ENCODE data around the gene TWIST2.

TWIST2 gene

DNA sequence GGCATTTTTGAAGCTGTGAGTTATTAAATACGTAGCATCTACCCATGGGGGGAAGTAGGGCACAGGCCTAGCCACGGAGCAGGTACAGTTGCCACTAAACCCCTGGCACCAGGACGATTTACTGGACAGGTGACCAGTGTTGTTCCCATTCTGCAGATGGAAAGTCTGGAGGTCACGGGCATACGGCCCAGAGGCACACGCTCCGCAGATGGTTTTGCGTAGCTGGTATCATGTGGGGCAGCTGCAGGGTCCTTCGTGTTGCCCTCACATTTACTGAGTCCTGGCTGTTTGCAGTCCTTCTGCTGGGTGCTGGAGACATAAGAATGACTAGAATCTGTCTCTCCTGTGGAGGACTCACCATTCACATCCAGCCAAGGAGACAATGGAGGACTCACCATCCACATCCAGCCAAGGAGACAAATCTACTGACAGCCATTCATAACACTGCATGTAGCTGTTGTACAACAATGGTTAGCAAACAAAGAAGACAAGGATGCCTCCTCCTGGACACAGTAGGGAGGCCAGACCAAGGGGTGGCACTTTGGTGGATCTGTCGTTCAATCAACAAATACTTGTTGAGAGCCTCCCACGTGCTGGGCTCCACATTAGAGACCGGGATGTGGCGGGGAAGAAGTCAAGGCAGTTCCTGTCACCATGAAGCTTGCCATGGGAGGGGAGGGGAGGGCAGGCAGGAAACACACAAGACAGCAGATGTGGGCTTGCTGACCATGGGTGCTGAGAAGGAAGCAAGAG, 24.9 kb downstream of the TWIST2 start:
- no peaks in the 10 kb centered on the region for H3K27me3 ChIP-seq (ENCODE audit: control insufficient read depth, insufficient read depth, low read length, poor library complexity, severe bottlenecking)
- no peaks in the 10 kb centered on the region for H3K9me3 ChIP-seq (ENCODE audit: control insufficient read depth, low read length)
- no peak overlapping the region for H3K27ac ChIP-seq (ENCODE audit: insufficient read depth, low read depth, low read length, poor library complexity, severe bottlenecking)
- no peak overlapping the region for H3K4me3 ChIP-seq (ENCODE audit: insufficient read depth, low read depth, low read length)
- 87% methylated on average over 13 of the region's 13 CpGs for whole genome bisulfite sequencing, 2 experiments
- H3K4me1 ChIP-seq (ENCODE audit: control insufficient read depth, insufficient read depth, low read length) = no peaks in the 10 kb centered on the region
- H3K36me3 ChIP-seq (ENCODE audit: control insufficient read depth, insufficient read depth, low read length) = no peaks in the 10 kb centered on the region

DNA sequence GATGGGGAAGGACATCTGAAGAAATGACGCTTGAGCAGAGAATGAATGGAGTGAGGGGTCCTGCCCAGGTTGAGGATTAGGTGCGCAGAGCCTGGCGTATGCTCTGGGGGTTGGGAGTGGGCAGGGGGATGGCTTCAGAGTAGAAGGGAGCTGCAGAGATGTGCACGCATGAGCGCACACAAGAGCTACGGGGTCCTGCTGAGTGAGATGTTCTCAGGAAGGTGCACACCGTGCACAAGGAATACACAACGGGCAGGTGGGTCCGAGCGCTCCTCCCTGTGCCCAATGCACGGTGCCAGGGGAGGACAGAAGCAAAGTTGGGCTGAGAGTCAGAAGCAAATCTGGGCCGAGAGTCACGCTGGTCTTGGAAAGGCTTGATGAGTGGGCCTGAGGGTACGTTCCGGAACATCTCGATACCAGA, 25.5 kb downstream of the TWIST2 start:
- no peaks in the 10 kb centered on the region for H3K4me1 ChIP-seq (ENCODE audit: control insufficient read depth, insufficient read depth, low read length)
- H3K9me3 ChIP-seq (ENCODE audit: control insufficient read depth, low read length) = no peaks in the 10 kb centered on the region
- no peaks in the 10 kb centered on the region for H3K27me3 ChIP-seq (ENCODE audit: control insufficient read depth, insufficient read depth, low read length, poor library complexity, severe bottlenecking)
- H3K27ac ChIP-seq (ENCODE audit: insufficient read depth, low read depth, low read length, poor library complexity, severe bottlenecking) = no peak overlapping the region
- WGBS, 2 experiments = 95% methylated on average over 16 of the region's 16 CpGs
- no peak overlapping the region for H3K4me3 ChIP-seq (ENCODE audit: insufficient read depth, low read depth, low read length)
- H3K36me3 ChIP-seq (ENCODE audit: control insufficient read depth, insufficient read depth, low read length) = no peaks in the 10 kb centered on the region

DNA sequence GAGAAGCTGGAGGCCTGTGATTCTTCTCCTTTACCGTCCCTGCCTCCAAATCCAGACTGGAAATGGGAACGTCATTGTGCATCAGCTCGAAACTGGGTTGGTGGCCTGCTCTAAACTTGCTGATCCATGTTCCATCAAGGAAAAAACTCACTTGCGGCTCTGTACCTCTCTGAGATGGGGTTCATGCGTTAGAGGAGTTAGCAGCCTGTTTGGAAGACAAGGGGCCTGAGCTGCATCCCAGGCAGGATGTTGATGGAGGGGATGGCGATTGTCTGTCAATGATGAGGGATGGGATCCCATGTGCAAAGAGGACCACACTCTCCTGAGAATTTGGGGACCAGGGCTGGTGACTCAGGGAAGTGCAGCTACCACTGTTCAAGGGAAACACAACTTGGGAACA, 26.0 kb downstream of the TWIST2 start:
- WGBS, 2 experiments = 95% methylated on average over 6 of the region's 6 CpGs
- no peaks in the 10 kb centered on the region for H3K4me1 ChIP-seq (ENCODE audit: control insufficient read depth, insufficient read depth, low read length)

DNA sequence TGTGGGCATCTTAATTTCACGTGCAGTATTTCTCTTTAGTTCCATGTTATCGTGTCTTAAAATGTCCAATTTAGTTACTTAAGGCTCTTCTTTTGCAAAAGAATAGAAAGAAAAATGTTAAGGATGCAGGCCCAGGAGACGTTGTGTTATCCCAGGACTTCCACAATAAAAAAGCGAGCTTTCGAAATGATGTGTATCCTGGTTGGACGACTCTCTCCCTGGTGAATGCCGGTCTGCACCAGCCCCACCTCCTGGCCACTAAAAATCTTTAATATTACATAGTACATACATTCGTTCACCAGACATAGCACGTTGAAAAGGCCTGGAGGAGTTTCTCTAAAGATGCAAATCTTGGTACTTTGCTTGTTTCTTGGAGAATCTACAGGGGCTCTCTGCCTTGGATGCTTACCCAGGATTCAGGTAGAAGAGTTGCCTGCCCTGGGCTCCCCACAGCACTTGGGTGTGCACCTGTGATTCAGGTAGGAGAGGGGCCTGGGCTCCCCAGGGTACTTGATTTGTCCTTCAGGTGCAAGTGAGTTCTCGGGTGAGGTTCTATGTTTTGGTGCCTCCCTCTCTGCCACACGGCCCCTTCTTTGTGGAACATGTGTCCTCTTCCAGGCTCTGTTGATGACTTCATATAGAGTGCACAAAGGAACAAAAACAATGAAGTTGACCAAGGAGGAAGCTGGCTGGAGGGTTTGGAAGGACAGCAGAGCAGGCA, 26.6 kb downstream of the TWIST2 start:
- no peaks in the 10 kb centered on the region for H3K36me3 ChIP-seq (ENCODE audit: control insufficient read depth, insufficient read depth, low read length)
- no peaks in the 10 kb centered on the region for H3K9me3 ChIP-seq (ENCODE audit: control insufficient read depth, low read length)
- H3K27ac ChIP-seq (ENCODE audit: insufficient read depth, low read depth, low read length, poor library complexity, severe bottlenecking) = no peak overlapping the region
- H3K4me1 ChIP-seq (ENCODE audit: control insufficient read depth, insufficient read depth, low read length) = no peaks in the 10 kb centered on the region
- H3K27me3 ChIP-seq (ENCODE audit: control insufficient read depth, insufficient read depth, low read length, poor library complexity, severe bottlenecking) = no peaks in the 10 kb centered on the region
- 92 to 93% methylated on average over 11 of the region's 11 CpGs for WGBS, 2 experiments
- no peak overlapping the region for H3K4me3 ChIP-seq (ENCODE audit: insufficient read depth, low read depth, low read length)

More for the DNA sequence above, 26.0 kb downstream of the TWIST2 start:
- no peak overlapping the region for H3K27ac ChIP-seq (ENCODE audit: insufficient read depth, low read depth, low read length, poor library complexity, severe bottlenecking)
- no peaks in the 10 kb centered on the region for H3K9me3 ChIP-seq (ENCODE audit: control insufficient read depth, low read length)
- H3K27me3 ChIP-seq (ENCODE audit: control insufficient read depth, insufficient read depth, low read length, poor library complexity, severe bottlenecking) = no peaks in the 10 kb centered on the region
- H3K36me3 ChIP-seq (ENCODE audit: control insufficient read depth, insufficient read depth, low read length) = no peaks in the 10 kb centered on the region
- H3K4me3 ChIP-seq (ENCODE audit: insufficient read depth, low read depth, low read length) = no peak overlapping the region

DNA sequence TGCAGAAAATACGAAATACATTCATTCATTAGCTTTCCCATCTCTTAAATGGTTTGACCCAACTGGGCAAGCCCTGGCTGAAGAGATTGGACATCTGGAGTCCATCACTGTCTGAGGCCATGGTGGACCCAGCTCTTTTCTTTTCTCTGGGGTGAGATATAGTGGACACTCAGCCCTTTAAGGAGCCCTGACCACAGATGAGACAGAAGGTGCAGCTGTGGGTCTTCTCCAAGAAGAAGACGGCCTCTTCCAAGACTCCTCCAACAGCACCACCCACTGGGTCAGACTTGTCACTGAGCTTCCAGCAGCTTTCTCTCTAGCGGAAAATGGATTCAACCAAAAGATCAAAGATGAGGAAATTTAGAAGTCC, 27.2 kb downstream of the TWIST2 start:
- Histone ChIP-seq H3K36me3 (ENCODE audit: control insufficient read depth, insufficient read depth, low read length) (no peaks in the 10 kb centered on the region), H3K9me3 (ENCODE audit: control insufficient read depth, low read length) (no peaks in the 10 kb centered on the region), H3K4me3 (ENCODE audit: insufficient read depth, low read depth, low read length) (no peak overlapping the region), H3K4me1 (ENCODE audit: control insufficient read depth, insufficient read depth, low read length) (no peaks in the 10 kb centered on the region), H3K27me3 (ENCODE audit: control insufficient read depth, insufficient read depth, low read length, poor library complexity, severe bottlenecking) (no peaks in the 10 kb centered on the region), H3K27ac (ENCODE audit: insufficient read depth, low read depth, low read length, poor library complexity, severe bottlenecking) (no peak overlapping the region)
- 92 to 94% methylated on average over 3 of the region's 3 CpGs for WGBS, 2 experiments

DNA sequence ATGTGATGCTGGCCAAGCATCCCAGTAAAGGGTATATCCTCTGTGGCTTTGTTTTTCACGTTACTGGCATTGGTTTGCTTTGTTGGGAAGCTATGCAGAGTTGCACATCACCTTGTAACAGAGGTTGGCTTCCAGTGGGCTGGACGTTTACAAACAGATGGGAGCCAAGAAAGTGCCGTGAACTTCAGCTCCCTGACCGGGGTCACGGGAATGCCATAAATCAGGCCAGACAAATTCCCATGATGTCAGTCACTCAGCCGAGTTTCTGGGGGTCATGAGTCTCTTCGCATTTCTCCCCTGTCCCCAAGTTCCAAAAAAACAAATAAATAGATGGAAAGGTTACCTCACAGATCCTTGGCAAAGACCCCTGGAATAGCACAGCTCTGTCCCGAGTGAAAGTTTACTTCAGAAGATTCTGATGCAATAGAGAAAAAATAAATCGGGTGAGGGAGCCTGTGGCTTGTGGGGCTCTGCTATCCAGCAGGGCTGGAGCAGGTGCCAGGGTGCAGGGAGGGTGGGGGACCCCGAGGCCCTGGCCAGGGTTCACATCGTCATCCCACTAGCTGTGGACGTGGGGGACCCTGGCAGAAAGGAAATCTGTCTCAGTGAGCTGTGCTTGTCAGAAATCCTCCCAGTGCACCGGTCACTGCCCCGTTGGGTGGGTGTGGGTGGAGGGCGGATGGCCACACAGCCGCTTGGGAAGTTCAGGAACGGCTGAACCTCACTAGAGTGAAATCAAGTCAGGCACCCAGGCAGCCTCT, 27.8 kb downstream of the TWIST2 start:
- WGBS, 2 experiments = 92 to 93% methylated on average over 17 of the region's 17 CpGs

DNA sequence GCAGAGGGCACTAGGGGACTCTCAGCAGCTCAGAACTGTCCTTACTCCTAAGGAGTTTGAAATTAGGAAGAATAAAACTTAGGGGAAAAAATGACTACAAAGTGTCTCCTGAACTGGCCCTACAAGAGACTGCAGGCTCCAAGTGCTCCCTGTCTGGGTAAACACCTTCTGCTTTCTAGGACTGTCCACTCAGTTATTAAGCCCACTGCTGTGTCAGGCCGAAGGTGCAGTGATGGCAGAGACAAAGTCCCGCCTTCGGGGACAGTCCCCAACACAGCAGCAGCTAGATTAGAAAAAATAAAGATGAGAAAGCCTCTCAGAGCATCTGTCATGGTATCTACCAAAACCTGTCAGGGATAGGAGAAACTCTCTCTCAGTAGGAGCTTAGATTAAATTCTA, 28.3 kb downstream of the TWIST2 start:
- no peak overlapping the region for H3K27ac ChIP-seq (ENCODE audit: insufficient read depth, low read depth, low read length, poor library complexity, severe bottlenecking)
- H3K27me3 ChIP-seq (ENCODE audit: control insufficient read depth, insufficient read depth, low read length, poor library complexity, severe bottlenecking) = no peaks in the 10 kb centered on the region
- no peaks in the 10 kb centered on the region for H3K4me1 ChIP-seq (ENCODE audit: control insufficient read depth, insufficient read depth, low read length)
- H3K9me3 ChIP-seq (ENCODE audit: control insufficient read depth, low read length) = no peaks in the 10 kb centered on the region
- H3K36me3 ChIP-seq (ENCODE audit: control insufficient read depth, insufficient read depth, low read length) = no peaks in the 10 kb centered on the region
- H3K4me3 ChIP-seq (ENCODE audit: insufficient read depth, low read depth, low read length) = no peak overlapping the region
- 86 to 96% methylated on average over 3 of the region's 3 CpGs for WGBS, 2 experiments

More for the DNA sequence above, 27.8 kb downstream of the TWIST2 start:
- Histone ChIP-seq H3K4me3 (ENCODE audit: insufficient read depth, low read depth, low read length) (no peak overlapping the region), H3K4me1 (ENCODE audit: control insufficient read depth, insufficient read depth, low read length) (no peaks in the 10 kb centered on the region), H3K27me3 (ENCODE audit: control insufficient read depth, insufficient read depth, low read length, poor library complexity, severe bottlenecking) (no peaks in the 10 kb centered on the region), H3K9me3 (ENCODE audit: control insufficient read depth, low read length) (no peaks in the 10 kb centered on the region), H3K27ac (ENCODE audit: insufficient read depth, low read depth, low read length, poor library complexity, severe bottlenecking) (no peak overlapping the region), H3K36me3 (ENCODE audit: control insufficient read depth, insufficient read depth, low read length) (no peaks in the 10 kb centered on the region)

DNA sequence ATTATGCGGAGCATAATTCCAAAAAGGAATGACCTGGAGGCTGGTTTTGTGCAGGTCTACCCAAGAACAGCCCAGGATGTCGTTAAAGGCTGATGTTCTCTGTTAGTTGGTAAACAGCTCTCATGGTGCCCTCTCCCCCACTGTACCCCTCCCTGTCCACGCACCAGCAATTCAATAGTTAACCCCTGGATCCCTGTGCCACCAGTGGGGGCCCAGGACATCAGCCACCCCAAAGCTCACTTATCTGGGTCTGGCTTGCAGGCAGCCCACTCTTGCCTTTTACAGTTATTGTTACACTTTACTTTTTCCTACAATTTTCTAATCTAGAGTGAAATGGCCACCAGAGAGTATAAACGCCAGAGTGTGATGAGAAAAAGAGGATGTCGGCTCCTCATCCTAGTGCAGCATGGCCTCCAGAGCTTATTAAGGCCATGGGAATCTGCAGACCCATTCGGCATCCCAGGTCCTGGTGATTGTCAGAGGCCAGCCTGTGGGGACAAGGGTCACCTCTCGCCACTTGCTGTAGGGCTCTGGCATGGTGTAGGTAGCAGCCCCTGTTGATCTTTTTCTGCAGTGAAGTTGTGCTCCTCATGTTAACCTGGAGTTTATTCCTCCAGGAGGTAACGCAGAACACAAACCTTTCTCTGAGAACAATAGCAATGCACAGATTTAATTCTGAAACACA, 30.3 kb downstream of the TWIST2 start:
- WGBS, 2 experiments = 92 to 94% methylated on average over 8 of the region's 8 CpGs
- no peaks in the 10 kb centered on the region for H3K4me1 ChIP-seq (ENCODE audit: control insufficient read depth, insufficient read depth, low read length)

DNA sequence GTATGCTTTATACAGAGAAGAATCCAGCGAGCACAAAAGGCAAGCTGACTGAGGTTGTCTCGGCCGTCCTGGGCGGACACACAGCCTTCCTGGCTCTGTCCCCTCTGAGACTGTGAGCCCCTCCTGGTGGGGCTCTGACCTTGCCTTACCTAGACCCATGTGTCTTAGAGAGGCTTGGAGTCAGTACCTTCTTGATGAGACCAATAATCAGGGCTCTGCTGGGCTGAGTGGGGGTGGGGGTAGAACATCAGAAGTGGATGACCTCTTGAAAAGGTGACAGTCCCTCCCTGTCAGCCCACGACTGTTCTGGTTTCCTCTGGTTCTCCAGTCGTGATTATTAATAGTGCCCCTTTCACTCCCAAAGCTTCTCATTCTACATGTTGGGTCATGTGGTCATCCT, 31.2 kb downstream of the TWIST2 start:
- H3K4me1 ChIP-seq (ENCODE audit: control insufficient read depth, insufficient read depth, low read length) = no peaks in the 10 kb centered on the region
- no peak overlapping the region for H3K4me3 ChIP-seq (ENCODE audit: insufficient read depth, low read depth, low read length)
- H3K36me3 ChIP-seq (ENCODE audit: control insufficient read depth, insufficient read depth, low read length) = no peaks in the 10 kb centered on the region
- H3K9me3 ChIP-seq (ENCODE audit: control insufficient read depth, low read length) = no peaks in the 10 kb centered on the region
- no peaks in the 10 kb centered on the region for H3K27me3 ChIP-seq (ENCODE audit: control insufficient read depth, insufficient read depth, low read length, poor library complexity, severe bottlenecking)
- WGBS, 2 experiments = 88 to 91% methylated on average over 6 of the region's 6 CpGs
- no peak overlapping the region for H3K27ac ChIP-seq (ENCODE audit: insufficient read depth, low read depth, low read length, poor library complexity, severe bottlenecking)

More for the DNA sequence above, 30.3 kb downstream of the TWIST2 start:
- Histone ChIP-seq H3K27ac (ENCODE audit: insufficient read depth, low read depth, low read length, poor library complexity, severe bottlenecking) (no peak overlapping the region), H3K36me3 (ENCODE audit: control insufficient read depth, insufficient read depth, low read length) (no peaks in the 10 kb centered on the region), H3K4me3 (ENCODE audit: insufficient read depth, low read depth, low read length) (no peak overlapping the region), H3K9me3 (ENCODE audit: control insufficient read depth, low read length) (no peaks in the 10 kb centered on the region), H3K27me3 (ENCODE audit: control insufficient read depth, insufficient read depth, low read length, poor library complexity, severe bottlenecking) (no peaks in the 10 kb centered on the region)

All from ectodermal cell (in vitro differentiated cells).